GM12875 (cell line): ENCODE data around the gene DNAJC13.

Source experiments
- H3K4me3 ChIP-seq: one replicate; pipeline ENCODE4 v1.5.1; 2011; ENCODE audit warnings: low read depth, low read length, control low read depth
- CTCF ChIP-seq: IDR thresholded peaks from 2 replicates; pipeline ENCODE4 v1.5.1; 2011; ENCODE audit warnings: low read depth, mild to moderate bottlenecking, control low read depth, inconsistent platforms, low read length, moderate library complexity, borderline replicate concordance; ENCODE audit not compliant: insufficient read depth

DNAJC13 gene

DNA sequence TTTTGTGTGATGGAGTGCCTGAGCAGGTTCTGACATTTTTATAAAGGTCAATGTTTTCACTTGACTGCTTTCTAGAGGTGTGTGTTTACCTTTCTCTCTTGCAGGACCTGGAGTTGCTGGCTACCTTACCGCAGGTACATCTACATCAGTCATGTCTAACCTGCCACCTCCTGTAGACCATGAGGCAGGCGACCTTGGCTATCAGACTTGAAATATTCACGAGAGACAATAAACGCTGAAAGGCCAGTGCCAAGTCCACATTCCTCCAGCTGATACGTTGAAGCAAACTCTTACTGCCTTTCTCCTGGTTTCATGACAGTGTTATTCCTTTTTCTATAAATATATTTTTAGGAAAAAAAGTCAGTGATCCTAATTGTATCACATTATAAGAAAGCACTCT lies 120.8 kb downstream of the DNAJC13 start:
- no peak overlapping the region for H3K4me3 ChIP-seq
- no peak for TF ChIP-seq CTCF

DNA sequence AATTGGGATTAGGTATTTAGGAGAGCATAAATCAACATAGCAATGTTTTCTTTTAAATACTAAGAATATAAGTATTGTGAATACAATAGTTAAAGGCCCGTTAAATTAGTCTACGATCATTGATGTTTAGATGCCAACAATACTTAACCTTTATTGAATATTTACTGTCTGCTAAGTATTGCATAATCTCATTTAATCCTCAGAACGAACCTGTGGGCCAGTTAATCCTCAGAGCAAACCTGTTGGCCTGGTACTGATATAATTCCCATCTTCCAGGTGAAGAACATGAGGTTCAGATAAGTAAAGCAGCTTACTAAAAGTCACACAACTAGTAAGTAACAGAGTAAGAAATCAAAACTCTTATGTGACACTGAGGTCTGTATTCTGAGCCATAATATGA lies 122.4 kb downstream of the DNAJC13 start:
- no peak overlapping the region for H3K4me3 ChIP-seq
- TF ChIP-seq CTCF = no peak

- H3K4me3 ChIP-seq = no peak overlapping the region
- no peak for TF ChIP-seq CTCF
These were observed 125.3 kb downstream of the DNAJC13 start for GRCh38 chr3:132542577-132542976.

DNA sequence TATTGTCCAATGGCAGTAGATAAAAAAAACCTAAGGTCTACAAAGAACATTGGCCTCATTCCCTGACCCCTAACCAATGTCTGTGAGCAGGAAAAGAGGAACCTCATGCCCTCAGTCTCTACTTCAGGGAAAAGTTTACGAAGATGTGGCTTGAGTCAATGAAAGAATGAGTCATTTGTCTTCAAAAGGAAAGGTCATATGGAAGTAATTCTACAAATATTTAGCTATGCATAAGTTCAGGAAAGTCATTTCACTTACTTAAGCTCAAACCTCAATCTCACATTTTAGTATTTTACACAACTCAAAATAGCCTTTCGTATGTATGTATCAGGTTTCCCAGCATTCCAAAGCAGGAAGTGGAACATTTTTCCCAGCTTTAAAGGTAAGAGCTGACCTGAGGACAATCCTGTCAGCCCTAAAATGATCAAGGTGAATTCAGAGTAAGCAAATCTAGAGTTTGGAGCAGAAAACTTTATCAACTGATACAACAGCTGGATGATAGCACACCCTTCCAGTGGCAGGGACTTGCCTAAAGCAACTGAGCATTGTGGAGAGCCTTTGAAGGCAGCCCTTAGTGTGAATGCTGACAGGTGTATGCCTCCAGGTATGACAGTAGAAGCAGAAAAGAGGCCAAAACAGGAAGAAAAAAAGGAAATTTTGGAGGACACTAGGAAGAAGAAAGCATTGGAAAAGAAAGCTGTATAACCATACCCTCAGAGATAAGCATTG lies 125.9 kb downstream of the DNAJC13 start:
- no peak for TF ChIP-seq CTCF
- no peak overlapping the region for H3K4me3 ChIP-seq

DNA sequence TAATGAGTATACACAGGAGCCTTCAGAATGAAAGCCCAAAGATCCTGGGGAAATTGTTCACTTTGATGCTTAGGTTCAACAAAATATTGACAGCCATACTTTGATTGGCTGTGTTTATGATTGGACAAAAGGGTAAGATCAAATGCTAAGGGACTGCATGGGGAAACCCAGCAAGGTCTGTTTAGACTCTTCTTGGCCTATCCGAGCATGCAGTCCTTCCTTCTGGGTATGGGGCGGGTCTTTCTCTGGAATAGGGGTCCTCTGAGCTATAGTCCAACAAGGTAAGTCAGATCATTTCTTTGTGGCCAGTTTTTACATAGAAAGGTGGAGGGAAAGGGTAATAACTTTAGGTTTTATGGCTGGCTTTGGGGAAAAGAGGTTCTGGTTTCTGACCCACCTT lies 126.8 kb downstream of the DNAJC13 start:
- no peak overlapping the region for H3K4me3 ChIP-seq
- no peak for TF ChIP-seq CTCF

DNA sequence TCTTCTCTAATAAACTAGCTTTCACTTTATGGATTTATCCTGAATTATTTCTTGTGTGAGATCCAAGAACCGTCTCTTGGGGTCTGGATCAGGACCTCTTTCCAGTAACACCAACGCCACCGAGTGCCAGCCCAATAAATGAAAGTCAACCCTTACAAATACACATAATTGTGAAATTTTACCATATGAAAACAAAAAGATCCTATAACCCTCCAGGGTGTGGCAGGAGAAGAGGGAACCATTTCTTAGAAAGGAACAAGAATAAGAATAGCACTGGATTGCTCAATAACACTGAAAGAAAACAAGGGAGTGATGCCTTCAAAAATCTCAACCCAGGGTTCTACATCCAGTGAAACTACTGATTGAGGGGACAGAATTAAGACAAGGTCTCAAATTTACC lies 128.2 kb downstream of the DNAJC13 start:
- TF ChIP-seq CTCF = no peak
- H3K4me3 ChIP-seq = no peak overlapping the region

DNA sequence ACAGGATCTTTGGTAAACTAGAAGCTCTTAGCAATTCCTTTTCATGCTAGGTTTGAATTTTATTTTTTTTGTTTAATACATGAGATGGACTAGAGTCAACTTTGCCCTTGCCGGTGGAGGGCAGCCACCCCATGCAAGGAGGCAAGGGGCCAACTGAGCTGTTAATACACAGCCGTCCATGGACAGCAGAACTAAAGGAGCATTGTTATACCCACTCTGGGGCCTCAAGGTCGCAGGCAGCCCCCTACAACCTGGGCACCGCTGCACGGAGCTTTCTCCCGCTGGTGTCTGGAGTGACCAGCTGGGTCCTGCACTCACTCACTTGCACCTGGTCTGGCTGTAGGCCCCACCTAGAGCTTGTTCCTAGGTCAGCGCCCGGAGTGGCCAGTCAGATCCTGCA lies 131.9 kb downstream of the DNAJC13 start:
- no peak for TF ChIP-seq CTCF
- H3K4me3 ChIP-seq = no peak overlapping the region
